NCI-H460 (cell line): ENCODE measurements around the gene PTGES3. TPM values are rescaled to one million over a fixed set of nuclear protein-coding genes. Genes with fewer than 3 reads are reported as not detected.
"Not testable (repeated sequence)": the region's sequence is repeated elsewhere in the genome, so short reads cannot be mapped to it uniquely, and the experiment has no call there.

ENCODE experiments used
- DNase-seq: peaks from one replicate; pipeline ENCODE4 v3.0.0-alpha.2; 2016; ENCODE audit warnings: low read depth; ENCODE audit errors: extremely low read depth
- total RNA-seq: library from RNA; depleted of rRNA; stranded (reverse); fragments of >200 nt; shearing (Covaris generic); gene quantifications from 2 replicates; pipeline ENCODE4 v1.2.3, GENCODE V29; 2014

The PTGES3 gene
- total RNA-seq, 1 experiment from 2014 or later: 222 TPM

GRCh38 chr12:56658921-56659320 lies 29.2 kb downstream of the PTGES3 start:
- no peak for DNase-seq

GRCh38 chr12:56657416-56658379 lies 30.4 kb downstream of the PTGES3 start:
- no peak for DNase-seq

- not testable (repeated sequence) for DNase-seq
These were observed 34.3 kb downstream of the PTGES3 start for GRCh38 chr12:56653781-56654180.

GRCh38 chr12:56648023-56648422 lies 40.1 kb downstream of the PTGES3 start:
- DNase-seq: not testable (repeated sequence)

- peak; percentile 100 for DNase-seq
These were observed 42.2 kb downstream of the PTGES3 start, which contains the start of gene ATP5F1B for GRCh38 chr12:56645717-56646446. Gene ATP5F1B, minus strand, starts transcription at chr12:56645984. Its CDS starts 21 bp downstream, at chr12:56645963.

GRCh38 chr12:56645201-56645716 lies 42.8 kb downstream of the PTGES3 start:
- DNase-seq: no peak

- DNase-seq: no peak
These were observed 43.4 kb downstream of the PTGES3 start for GRCh38 chr12:56644654-56645053.

GRCh38 chr12:56641219-56641618 lies 46.9 kb downstream of the PTGES3 start:
- DNase-seq: no peak

GRCh38 chr12:56637621-56638020 lies 50.5 kb downstream of the PTGES3 start:
- DNase-seq: no peak

- peak; percentile 100 for DNase-seq
These were observed 51.2 kb downstream of the PTGES3 start for GRCh38 chr12:56636675-56637540.

GRCh38 chr12:56635806-56636674 lies 52.0 kb downstream of the PTGES3 start:
- DNase-seq: peak; percentile 91

GRCh38 chr12:56634837-56635791 lies 53.0 kb downstream of the PTGES3 start:
- peak; percentile 88 for DNase-seq

GRCh38 chr12:56634242-56634836 lies 53.7 kb downstream of the PTGES3 start:
- no peak for DNase-seq

GRCh38 chr12:56633468-56634241 lies 54.4 kb downstream of the PTGES3 start:
- DNase-seq: no peak

GRCh38 chr12:56632701-56633467 lies 55.2 kb downstream of the PTGES3 start:
- DNase-seq: no peak
